Measurements from ENCODE around the gene MAF. TPM values are rescaled to one million over a fixed set of nuclear protein-coding genes. Genes with fewer than 3 reads are reported as not detected.

Gene MAF
- 10 to 100 TPM; 10.9 to 46.7 (median 32.5) TPM for total RNA-seq

DNA sequence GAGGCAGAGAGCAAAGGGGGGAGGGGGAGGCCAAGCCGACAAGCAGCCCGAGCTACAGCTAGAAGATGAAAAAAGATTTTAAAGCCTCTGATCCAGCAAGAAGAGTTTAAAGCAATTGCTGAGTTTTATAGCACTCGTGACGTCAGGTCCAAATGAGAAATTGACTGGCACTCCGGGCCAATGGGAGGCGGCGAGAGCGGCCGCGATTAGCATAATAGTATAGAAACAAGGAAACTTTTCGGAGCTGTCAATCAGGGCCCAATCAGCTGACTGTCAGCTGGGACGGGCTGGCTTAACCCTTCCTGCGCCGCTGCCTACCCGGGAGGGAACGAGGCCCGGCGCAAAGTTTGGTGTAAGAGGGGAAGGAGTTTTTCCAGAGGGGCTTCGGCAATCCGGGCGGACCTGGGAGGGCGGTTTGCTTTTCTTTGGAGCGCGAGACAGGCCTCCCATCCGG lies at the start of gene MAF:
TSS of gene MAF (minus strand) at position 100 of the 454 bp plus-strand sequence. CDS start 835 bp downstream, outside the sequence.
- no peaks in the 10 kb centered on the region for H3K27me3 ChIP-seq
- peak within 1 kb of the TSS; percentile 92 to 98 (median 98) for H3K27ac ChIP-seq
- DNase-seq (peak; percentile 95), ATAC-seq (peak; percentile 77 to 82)
- H3K9me3 ChIP-seq = no peaks in the 10 kb centered on the region
- no peaks in the 10 kb centered on the region for H3K36me3 ChIP-seq
- in situ Hi-C loops (cut with MboI; ENCODE audit: low sequenced_read_pairs in 4 of 4) (loop anchor here (10.0 to 25.0 kb wide), 7 partner anchors 663 to 1488 kb away; no protein-coding TSS in a partner anchor), intact Hi-C loops (cut with DNase I; ENCODE audit: low total_unique reads) (loop anchor here (2.0 to 10.0 kb wide), 8 partner anchors 68 to 823 kb away; no protein-coding TSS in a partner anchor)
- TF ChIP-seq POLR2A (IDR thresholded peaks at IDR 0.05) = peak; percentile 67 to 85
- TF ChIP-seq, protein P1, sequence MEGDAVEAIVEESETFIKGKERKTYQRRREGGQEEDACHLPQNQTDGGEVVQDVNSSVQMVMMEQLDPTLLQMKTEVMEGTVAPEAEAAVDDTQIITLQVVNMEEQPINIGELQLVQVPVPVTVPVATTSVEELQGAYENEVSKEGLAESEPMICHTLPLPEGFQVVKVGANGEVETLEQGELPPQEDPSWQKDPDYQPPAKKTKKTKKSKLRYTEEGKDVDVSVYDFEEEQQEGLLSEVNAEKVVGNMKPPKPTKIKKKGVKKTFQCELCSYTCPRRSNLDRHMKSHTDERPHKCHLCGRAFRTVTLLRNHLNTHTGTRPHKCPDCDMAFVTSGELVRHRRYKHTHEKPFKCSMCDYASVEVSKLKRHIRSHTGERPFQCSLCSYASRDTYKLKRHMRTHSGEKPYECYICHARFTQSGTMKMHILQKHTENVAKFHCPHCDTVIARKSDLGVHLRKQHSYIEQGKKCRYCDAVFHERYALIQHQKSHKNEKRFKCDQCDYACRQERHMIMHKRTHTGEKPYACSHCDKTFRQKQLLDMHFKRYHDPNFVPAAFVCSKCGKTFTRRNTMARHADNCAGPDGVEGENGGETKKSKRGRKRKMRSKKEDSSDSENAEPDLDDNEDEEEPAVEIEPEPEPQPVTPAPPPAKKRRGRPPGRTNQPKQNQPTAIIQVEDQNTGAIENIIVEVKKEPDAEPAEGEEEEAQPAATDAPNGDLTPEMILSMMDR (IDR thresholded peaks at IDR 0.05 in 4 of 5, conservative IDR thresholded peaks at IDR 0.05 in 1 of 5) = no peak
- H3K4me1 ChIP-seq = peaks cover 16 to 22% of the 10 kb centered on the region in 2 donors
- H3K4me3 ChIP-seq = peak within 1 kb of the TSS; percentile 74 to 89 (median 86)

DNA sequence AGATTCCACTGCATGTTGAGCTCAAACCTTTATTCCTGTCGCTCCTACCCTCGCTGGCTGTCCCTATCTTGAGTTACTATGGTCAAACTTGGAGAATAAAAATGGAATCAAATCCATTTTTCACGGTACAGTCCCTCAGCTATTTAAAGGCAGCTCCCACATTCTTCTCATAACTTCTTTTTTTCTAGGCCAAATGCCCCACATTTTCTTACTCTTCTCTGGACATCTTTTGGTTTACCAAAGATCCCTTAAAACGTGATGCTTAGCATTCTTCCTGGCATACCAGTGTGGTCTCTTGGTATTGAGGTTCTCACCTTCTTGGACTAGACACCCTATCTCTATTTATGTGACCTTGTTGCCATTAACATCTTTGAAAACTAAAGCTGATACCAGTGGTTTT lies 48.3 kb upstream of the MAF start:
- ATAC-seq = no peak
- no peak overlapping the region for H3K4me3 ChIP-seq
- TF ChIP-seq POLR2A (IDR thresholded peaks at IDR 0.05) = no peak
- TF ChIP-seq, protein P1 (IDR thresholded peaks at IDR 0.05 in 4 of 5, conservative IDR thresholded peaks at IDR 0.05 in 1 of 5) = no peak
- intact Hi-C loops (cut with DNase I; ENCODE audit: low total_unique reads) (no loop called here), in situ Hi-C loops (cut with MboI; ENCODE audit: low sequenced_read_pairs in 4 of 4) (no loop called here)
- H3K36me3 ChIP-seq = no peaks in the 10 kb centered on the region
- no peak for DNase-seq
- H3K9me3 ChIP-seq = no peaks in the 10 kb centered on the region
- H3K27me3 ChIP-seq = no peaks in the 10 kb centered on the region
- H3K27ac ChIP-seq = no peak overlapping the region
- no peaks in the 10 kb centered on the region for H3K4me1 ChIP-seq

DNA sequence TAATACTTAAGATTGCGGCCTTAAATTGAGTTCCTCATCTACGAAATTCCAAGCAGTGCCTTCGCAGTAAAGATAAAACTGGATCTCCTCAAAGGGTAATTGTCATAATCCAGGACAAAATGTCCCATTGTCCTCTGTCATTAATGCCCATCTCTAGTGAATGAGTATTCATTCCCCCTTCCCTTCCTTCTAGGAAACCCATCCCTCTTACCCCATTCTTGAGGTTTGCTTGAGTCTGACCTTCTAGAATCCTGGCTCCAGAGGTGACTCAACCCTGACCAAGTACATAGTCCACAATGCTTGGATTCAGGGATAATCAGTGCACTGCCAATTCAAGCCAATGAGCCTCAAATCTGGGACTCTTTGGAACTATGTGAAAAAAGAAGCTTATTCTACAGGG lies 47.0 kb upstream of the MAF start:
- TF ChIP-seq POLR2A (IDR thresholded peaks at IDR 0.05) = no peak
- TF ChIP-seq, protein P1 (IDR thresholded peaks at IDR 0.05 in 4 of 5, conservative IDR thresholded peaks at IDR 0.05 in 1 of 5) = no peak
- in situ Hi-C loops (cut with MboI; ENCODE audit: low sequenced_read_pairs in 4 of 4) (no loop called here), intact Hi-C loops (cut with DNase I; ENCODE audit: low total_unique reads) (no loop called here)
- Histone ChIP-seq H3K27ac (no peak overlapping the region), H3K36me3 (no peaks in the 10 kb centered on the region), H3K27me3 (no peaks in the 10 kb centered on the region), H3K9me3 (no peaks in the 10 kb centered on the region), H3K4me1 (no peaks in the 10 kb centered on the region), H3K4me3 (no peak overlapping the region)
- no peak for DNase-seq
- ATAC-seq = no peak

DNA sequence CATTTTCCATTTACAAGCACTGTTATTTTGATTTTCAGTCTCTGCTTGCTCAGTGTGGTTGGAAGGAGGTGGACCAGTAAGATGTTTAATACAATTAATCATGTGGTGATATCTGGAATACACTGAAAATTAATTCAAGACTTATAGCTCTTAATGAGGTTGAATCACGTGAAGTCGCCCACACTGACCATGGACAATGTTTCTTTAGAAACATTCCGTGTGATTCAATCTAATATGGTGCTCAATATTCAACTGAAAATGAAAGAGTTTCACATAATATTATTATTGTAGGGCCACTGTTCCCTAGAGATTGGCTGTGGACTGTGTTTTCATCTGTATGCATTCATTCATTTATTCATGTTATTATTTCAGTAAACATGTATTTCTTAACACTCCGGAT lies 45.2 kb upstream of the MAF start:
- Histone ChIP-seq H3K4me1 (peaks cover 0 to 4% of the 10 kb centered on the region in 2 donors), H3K27ac (no peak overlapping the region), H3K27me3 (peaks cover 0 to 4% (median 0%) of the 10 kb centered on the region in 3 donors), H3K36me3 (no peaks in the 10 kb centered on the region), H3K4me3 (no peak overlapping the region), H3K9me3 (no peaks in the 10 kb centered on the region)
- DNase-seq (no peak), ATAC-seq (no peak)
- TF ChIP-seq, protein P1 (IDR thresholded peaks at IDR 0.05 in 4 of 5, conservative IDR thresholded peaks at IDR 0.05 in 1 of 5) = no peak
- TF ChIP-seq POLR2A (IDR thresholded peaks at IDR 0.05) = no peak
- intact Hi-C loops (cut with DNase I; ENCODE audit: low total_unique reads) = no loop called here
- in situ Hi-C loops (cut with MboI; ENCODE audit: low sequenced_read_pairs in 4 of 4) = no loop called here
